ENCODE measurements around the gene ADAM8. TPM values are rescaled to one million over a fixed set of nuclear protein-coding genes. Genes with fewer than 3 reads are reported as not detected.

The ADAM8 gene
- total and polyA plus RNA-seq, 2 donors (not counting 1 experiment from before 2014, with no cell fraction given), result 116 to 196 TPM

- Histone ChIP-seq H3K4me3 (ENCODE audit: control extremely low read depth in 1 of 5, extremely low read depth in 1 of 5, insufficient read depth in 1 of 5, low read depth in 2 of 5, low read length in 4 of 5) (peak overlapping the region in 4 of 5 experiments; percentile 17 to 55 (median 38)), H3K79me2 (ENCODE audit: control insufficient read depth, insufficient read depth, low read length) (no peaks in the 10 kb centered on the region), H3K27me3 (replicated peaks in 1 of 4; ENCODE audit: control extremely low read depth in 1 of 4, control insufficient read depth in 3 of 4, insufficient read depth in 4 of 4, low read length in 3 of 4) (peaks cover 0 to 54% (median 21%) of the 10 kb centered on the region in 4 experiments), H4K20me1 (ENCODE audit: control insufficient read depth, insufficient read depth, low read length, poor library complexity, severe bottlenecking) (peaks cover 4% of the 10 kb centered on the region), H3K4me1 (ENCODE audit: control insufficient read depth in 2 of 2, insufficient read depth in 2 of 2, low read length in 2 of 2) (peaks cover 49 to 53% of the 10 kb centered on the region in 2 donors), H3K9ac (ENCODE audit: low read length) (peak overlapping the region; percentile 53), H3K36me3 (replicated peaks in 1 of 2; ENCODE audit: control extremely low read depth in 1 of 2, control insufficient read depth in 1 of 2, extremely low read depth in 1 of 2, insufficient read depth in 2 of 2, low read length in 1 of 2) (no peaks in the 10 kb centered on the region), H3K4me2 (replicated peaks; ENCODE audit: low read depth, low read length, poor library complexity, severe bottlenecking) (peak overlapping the region; percentile 86), H2AFZ (ENCODE audit: insufficient read depth, low read depth, low read length, poor library complexity, severe bottlenecking) (peak overlapping the region; percentile 38), H3K9me3 (ENCODE audit: control extremely low read depth in 1 of 3, control insufficient read depth in 2 of 3, insufficient read depth in 1 of 3, low read length in 2 of 3) (peaks cover 0 to 1% (median 0%) of the 10 kb centered on the region in 3 donors), H3K27ac (ENCODE audit: low read length in 2 of 2) (no peak overlapping the region)
- POLR2A ChIA-PET, result no interaction called here
- CTCF ChIA-PET, result no interaction called here
- ATAC-seq (ENCODE audit: low read depth) (no peak), DNase-seq (peak; percentile 54)
- Mint-ChIP-seq H3K4me3 (peak overlapping the region; percentile 32), H3K9me3 (ENCODE audit: insufficient read depth) (no peaks in the 10 kb centered on the region), H3K27me3 (peaks cover 16% of the 10 kb centered on the region), H3K27ac (no peak overlapping the region), H3K4me1 (peaks cover 30% of the 10 kb centered on the region)
- intact Hi-C loops (cut with micrococcal nuclease), result no loop called here
- WGBS (ENCODE audit: insufficient coverage), result 3% methylated on average over 101 of the region's 103 CpGs
- TF ChIP-seq EZH2 (IDR thresholded peaks at IDR 0.05; ENCODE audit: borderline replicate concordance, insufficient read depth, low read depth, low read length, poor library complexity, severe bottlenecking), result peak; percentile 90
- TF ChIP-seq, protein P1, sequence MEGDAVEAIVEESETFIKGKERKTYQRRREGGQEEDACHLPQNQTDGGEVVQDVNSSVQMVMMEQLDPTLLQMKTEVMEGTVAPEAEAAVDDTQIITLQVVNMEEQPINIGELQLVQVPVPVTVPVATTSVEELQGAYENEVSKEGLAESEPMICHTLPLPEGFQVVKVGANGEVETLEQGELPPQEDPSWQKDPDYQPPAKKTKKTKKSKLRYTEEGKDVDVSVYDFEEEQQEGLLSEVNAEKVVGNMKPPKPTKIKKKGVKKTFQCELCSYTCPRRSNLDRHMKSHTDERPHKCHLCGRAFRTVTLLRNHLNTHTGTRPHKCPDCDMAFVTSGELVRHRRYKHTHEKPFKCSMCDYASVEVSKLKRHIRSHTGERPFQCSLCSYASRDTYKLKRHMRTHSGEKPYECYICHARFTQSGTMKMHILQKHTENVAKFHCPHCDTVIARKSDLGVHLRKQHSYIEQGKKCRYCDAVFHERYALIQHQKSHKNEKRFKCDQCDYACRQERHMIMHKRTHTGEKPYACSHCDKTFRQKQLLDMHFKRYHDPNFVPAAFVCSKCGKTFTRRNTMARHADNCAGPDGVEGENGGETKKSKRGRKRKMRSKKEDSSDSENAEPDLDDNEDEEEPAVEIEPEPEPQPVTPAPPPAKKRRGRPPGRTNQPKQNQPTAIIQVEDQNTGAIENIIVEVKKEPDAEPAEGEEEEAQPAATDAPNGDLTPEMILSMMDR (IDR thresholded peaks at IDR 0.05), result no peak
Observed at GRCh38 chr10:133236401-133237240, 40.0 kb downstream of the ADAM8 start.

DNA sequence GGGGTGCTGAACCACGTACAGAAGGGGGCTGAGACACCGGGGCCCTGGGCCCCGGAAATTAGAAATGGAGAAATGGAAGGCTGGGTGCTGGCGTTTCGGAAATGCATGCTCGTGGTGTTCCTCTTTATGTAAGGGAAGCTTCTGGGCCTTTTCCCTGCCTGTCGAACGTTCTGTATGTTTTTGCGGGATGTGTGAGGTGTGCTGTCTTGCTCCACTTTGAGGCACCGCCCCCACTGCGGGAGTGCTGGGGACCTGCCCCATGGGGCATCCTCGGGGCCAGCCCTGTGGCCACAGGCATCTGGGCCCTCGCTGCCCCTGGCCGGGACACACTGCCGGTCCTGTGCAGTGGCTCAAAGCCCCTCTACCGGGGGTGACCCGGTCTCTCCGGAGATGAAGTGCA lies 40.7 kb downstream of the ADAM8 start:
- Mint-ChIP-seq H3K9me3 (ENCODE audit: insufficient read depth) (no peaks in the 10 kb centered on the region), H3K27me3 (peaks cover 20% of the 10 kb centered on the region), H3K4me1 (peaks cover 26% of the 10 kb centered on the region), H3K4me3 (peak overlapping the region; percentile 80), H3K27ac (no peak overlapping the region)
- ChIA-PET POLR2A (no interaction called here), CTCF (no interaction called here)
- Histone ChIP-seq H3K36me3 (replicated peaks in 1 of 2; ENCODE audit: control extremely low read depth in 1 of 2, control insufficient read depth in 1 of 2, extremely low read depth in 1 of 2, insufficient read depth in 2 of 2, low read length in 1 of 2) (no peaks in the 10 kb centered on the region), H3K4me1 (ENCODE audit: control insufficient read depth in 2 of 2, insufficient read depth in 2 of 2, low read length in 2 of 2) (peaks cover 51 to 52% of the 10 kb centered on the region in 2 donors), H3K4me2 (replicated peaks; ENCODE audit: low read depth, low read length, poor library complexity, severe bottlenecking) (peak overlapping the region; percentile 86), H3K79me2 (ENCODE audit: control insufficient read depth, insufficient read depth, low read length) (no peaks in the 10 kb centered on the region), H3K27ac (ENCODE audit: low read length in 2 of 2) (no peak overlapping the region), H3K9ac (ENCODE audit: low read length) (peak overlapping the region; percentile 53), H3K9me3 (ENCODE audit: control extremely low read depth in 1 of 3, control insufficient read depth in 2 of 3, insufficient read depth in 1 of 3, low read length in 2 of 3) (peaks cover 0 to 7% (median 0%) of the 10 kb centered on the region in 3 donors), H2AFZ (ENCODE audit: insufficient read depth, low read depth, low read length, poor library complexity, severe bottlenecking) (peak overlapping the region; percentile 63), H3K27me3 (replicated peaks in 1 of 4; ENCODE audit: control extremely low read depth in 1 of 4, control insufficient read depth in 3 of 4, insufficient read depth in 4 of 4, low read length in 3 of 4) (peaks cover 0 to 59% (median 24%) of the 10 kb centered on the region in 4 experiments), H3K4me3 (ENCODE audit: control extremely low read depth in 1 of 5, extremely low read depth in 1 of 5, insufficient read depth in 1 of 5, low read depth in 2 of 5, low read length in 4 of 5) (peak overlapping the region; percentile 13 to 55 (median 31)), H4K20me1 (ENCODE audit: control insufficient read depth, insufficient read depth, low read length, poor library complexity, severe bottlenecking) (peaks cover 4% of the 10 kb centered on the region)
- intact Hi-C loops (cut with micrococcal nuclease), result no loop called here
- DNase-seq (peak; percentile 56), ATAC-seq (ENCODE audit: low read depth) (peak; percentile 23)
- no peak for TF ChIP-seq EZH2 (IDR thresholded peaks at IDR 0.05; ENCODE audit: borderline replicate concordance, insufficient read depth, low read depth, low read length, poor library complexity, severe bottlenecking)
- TF ChIP-seq, protein P1 (IDR thresholded peaks at IDR 0.05), result no peak
- 3% methylated on average over 18 of the region's 18 CpGs for WGBS (ENCODE audit: insufficient coverage)
